NB4 (cell line): ENCODE measurements around the gene EXOC4.

Source experiments
- DNase-seq: peaks from one replicate; pipeline ENCODE4 v3.0.0; 2010; ENCODE audit warnings: low read depth
- H3K4me3 ChIP-seq: one replicate; pipeline ENCODE4 v1.5.1; 2011; ENCODE audit warnings: mild to moderate bottlenecking, low read depth, low read length, moderate library complexity
- MYC ChIP-seq: IDR thresholded peaks from 2 replicates; pipeline ENCODE4 v1.6.1; 2011; ENCODE audit warnings: low read depth, low read length
- POLR2A ChIP-seq: IDR thresholded peaks from 2 replicates; pipeline ENCODE4 v1.6.1; 2011; ENCODE audit warnings: mild to moderate bottlenecking; ENCODE audit not compliant: insufficient read length; ENCODE audit errors: extremely low read depth
- TF ChIP-seq, protein P1 (sequence below): IDR thresholded peaks from one replicate; pipeline ENCODE4 v1.5.1; 2012; ENCODE audit warnings: low read depth, low read length
- TF ChIP-seq, protein P2 (sequence below): IDR thresholded peaks from 2 replicates; pipeline ENCODE4 v1.6.1; 2011; ENCODE audit warnings: low read depth, low read length

Gene EXOC4

DNA sequence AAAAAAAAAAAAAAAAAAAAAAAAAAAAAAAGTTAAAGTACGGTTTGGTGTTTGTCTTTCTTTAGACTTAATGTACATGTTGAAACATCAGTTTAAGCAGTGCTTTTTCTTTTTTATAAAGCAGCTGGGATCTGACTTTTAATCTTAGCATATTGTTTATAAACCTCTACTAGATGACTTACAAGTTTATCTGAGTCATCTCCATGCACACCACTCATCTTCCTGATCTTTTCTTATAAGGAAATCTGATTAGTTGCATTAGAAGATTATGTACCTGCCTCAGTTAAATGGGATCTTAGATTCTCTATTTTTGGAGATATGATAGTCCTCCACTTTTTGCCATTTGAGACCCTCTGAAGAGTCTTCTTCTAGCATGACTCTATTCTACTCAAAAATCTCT lies 482.3 kb downstream of the EXOC4 start:
- H3K4me3 ChIP-seq = no peak overlapping the region
- no peak for DNase-seq
- TF ChIP-seq, protein P1, sequence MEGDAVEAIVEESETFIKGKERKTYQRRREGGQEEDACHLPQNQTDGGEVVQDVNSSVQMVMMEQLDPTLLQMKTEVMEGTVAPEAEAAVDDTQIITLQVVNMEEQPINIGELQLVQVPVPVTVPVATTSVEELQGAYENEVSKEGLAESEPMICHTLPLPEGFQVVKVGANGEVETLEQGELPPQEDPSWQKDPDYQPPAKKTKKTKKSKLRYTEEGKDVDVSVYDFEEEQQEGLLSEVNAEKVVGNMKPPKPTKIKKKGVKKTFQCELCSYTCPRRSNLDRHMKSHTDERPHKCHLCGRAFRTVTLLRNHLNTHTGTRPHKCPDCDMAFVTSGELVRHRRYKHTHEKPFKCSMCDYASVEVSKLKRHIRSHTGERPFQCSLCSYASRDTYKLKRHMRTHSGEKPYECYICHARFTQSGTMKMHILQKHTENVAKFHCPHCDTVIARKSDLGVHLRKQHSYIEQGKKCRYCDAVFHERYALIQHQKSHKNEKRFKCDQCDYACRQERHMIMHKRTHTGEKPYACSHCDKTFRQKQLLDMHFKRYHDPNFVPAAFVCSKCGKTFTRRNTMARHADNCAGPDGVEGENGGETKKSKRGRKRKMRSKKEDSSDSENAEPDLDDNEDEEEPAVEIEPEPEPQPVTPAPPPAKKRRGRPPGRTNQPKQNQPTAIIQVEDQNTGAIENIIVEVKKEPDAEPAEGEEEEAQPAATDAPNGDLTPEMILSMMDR = no peak
- TF ChIP-seq POLR2A = no peak
- TF ChIP-seq, protein P2, sequence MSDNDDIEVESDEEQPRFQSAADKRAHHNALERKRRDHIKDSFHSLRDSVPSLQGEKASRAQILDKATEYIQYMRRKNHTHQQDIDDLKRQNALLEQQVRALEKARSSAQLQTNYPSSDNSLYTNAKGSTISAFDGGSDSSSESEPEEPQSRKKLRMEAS = no peak
- no peak for TF ChIP-seq MYC

DNA sequence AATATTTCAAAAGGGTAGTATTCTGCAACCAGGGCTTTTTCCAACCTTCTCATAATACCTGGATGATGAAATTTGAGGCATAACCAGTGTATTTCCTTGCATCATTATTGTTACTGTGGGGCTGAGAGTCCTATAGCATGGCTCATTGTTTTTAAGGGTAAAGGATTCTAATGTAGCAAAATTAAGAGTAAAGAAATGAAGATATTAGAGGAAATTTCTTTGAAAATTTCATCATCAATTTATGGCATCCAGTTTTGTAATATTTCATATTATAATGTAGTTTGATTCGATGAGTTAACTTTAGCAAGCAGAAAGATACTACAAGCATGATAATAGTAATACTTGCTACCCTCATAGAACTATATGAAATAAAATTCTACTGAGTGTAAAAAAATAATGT lies 486.9 kb downstream of the EXOC4 start:
- no peak overlapping the region for H3K4me3 ChIP-seq
- no peak for DNase-seq
- TF ChIP-seq POLR2A (no peak), MYC (no peak)
- TF ChIP-seq, protein P1 = no peak
- TF ChIP-seq, protein P2 = no peak

DNA sequence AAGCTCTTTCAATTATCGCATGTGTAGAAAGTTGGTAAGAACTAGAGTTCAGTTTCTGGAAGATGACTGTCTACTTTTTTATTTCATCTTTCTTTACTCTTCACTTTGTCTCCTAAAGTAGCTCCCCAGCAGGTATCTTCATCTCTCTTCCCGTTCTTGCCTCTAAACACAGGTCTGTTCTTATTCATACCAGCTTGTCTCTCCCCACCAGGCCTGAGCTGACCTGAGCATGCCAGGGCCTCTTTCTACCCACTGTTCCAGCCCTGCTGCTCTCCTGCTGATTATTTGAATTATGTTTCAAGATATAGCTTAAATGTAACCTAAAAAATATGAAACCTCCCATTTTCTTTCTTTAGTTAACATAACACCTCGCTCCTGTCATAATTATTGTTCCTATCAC lies 488.2 kb downstream of the EXOC4 start:
- TF ChIP-seq MYC = no peak
- TF ChIP-seq, protein P1 = no peak
- no peak for TF ChIP-seq POLR2A
- TF ChIP-seq, protein P2 = no peak
- H3K4me3 ChIP-seq = no peak overlapping the region
- DNase-seq = no peak

DNA sequence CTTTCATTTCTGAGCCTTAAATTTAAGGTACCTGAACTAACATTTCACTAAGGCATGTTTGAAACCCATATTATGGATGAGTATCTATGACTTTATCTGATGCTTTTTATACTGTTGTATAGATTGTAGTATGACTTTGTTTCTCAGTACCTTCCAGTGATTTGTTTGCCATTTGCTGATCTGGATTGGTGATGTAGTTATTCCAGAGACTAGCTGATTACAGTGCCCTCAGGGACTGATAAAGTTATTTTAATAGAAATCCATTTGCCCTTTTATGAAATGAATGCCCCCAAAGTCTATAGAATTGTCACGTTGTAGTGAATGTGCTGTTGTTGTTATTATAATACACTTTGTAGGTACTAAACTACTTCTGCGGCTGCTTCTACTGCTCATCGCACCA lies 488.8 kb downstream of the EXOC4 start:
- no peak overlapping the region for H3K4me3 ChIP-seq
- no peak for DNase-seq
- TF ChIP-seq MYC = no peak
- TF ChIP-seq, protein P2 = no peak
- TF ChIP-seq, protein P1 = no peak
- no peak for TF ChIP-seq POLR2A

DNA sequence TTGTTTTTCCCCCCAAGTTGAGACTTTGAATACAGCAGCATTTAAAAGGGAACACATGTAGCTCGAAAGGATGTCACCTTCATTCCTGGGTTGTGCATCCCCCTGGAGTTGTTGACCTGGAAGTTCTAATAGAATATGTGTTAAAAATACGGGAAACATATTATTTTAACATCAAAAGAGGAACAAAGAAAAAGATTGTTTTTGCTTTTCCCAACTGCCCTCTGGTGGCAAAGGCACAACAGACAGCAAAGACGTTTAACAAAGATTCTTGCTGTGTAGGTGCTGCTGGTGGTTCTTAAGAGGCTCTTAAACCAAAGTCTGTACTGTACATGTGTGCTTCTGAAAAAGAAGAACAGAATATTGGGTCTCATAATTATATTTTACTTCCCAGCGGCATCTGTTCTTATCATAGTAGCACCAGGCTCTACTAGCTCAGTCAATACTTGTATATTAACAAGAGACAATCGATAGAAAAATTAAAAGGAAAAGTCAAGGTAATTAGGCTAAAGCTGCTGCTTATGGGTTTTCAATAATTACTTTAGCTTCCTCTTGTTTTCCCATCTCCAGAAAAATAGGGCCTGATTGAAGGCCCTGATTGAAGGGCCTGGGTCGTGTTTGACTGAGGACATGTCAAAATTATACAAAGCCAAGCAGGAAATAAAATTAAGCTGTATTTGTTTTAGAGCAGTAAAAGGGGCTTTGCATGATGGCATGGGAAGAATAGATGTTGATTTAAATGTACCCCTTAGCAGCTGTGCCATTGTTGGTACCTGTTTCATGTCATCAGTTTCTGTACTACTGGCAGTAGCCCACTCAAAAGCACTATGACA lies 490.0 kb downstream of the EXOC4 start:
- TF ChIP-seq, protein P2 = no peak
- TF ChIP-seq, protein P1 = peak; percentile 69
- TF ChIP-seq POLR2A = no peak
- no peak for TF ChIP-seq MYC
- peak; percentile 49 for DNase-seq
- H3K4me3 ChIP-seq = no peak overlapping the region

DNA sequence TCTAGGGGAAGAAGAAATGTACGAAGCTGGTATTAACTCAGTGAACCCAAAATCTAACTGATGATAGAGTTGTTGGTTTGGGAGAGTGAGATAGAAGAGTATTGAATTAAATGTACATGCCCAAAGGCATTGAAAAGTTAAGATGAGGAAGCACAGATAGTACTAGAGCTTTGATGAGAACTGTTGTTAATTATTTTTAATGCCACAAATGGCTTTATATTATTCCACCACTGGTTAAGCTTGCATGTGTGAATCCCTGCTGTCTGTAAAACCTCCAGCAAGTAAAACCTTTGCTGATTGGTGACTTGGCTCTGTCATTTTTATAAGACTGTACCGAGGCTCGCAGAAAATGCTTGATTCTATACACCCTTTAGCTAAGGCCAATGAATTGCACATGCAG lies 491.6 kb downstream of the EXOC4 start:
- TF ChIP-seq, protein P1 = no peak
- TF ChIP-seq, protein P2 = no peak
- DNase-seq = no peak
- no peak overlapping the region for H3K4me3 ChIP-seq
